ENCODE results near the gene CTBP2. TPM values are rescaled to one million over a fixed set of nuclear protein-coding genes. Genes with fewer than 3 reads are reported as not detected.
A peak's percentile ranks its signal among the peaks of the same experiment; 100 is the strongest.

The CTBP2 gene
- total and polyA plus RNA-seq, 8 donors: 21.4 to 60.8 (median 31.1) TPM

DNA sequence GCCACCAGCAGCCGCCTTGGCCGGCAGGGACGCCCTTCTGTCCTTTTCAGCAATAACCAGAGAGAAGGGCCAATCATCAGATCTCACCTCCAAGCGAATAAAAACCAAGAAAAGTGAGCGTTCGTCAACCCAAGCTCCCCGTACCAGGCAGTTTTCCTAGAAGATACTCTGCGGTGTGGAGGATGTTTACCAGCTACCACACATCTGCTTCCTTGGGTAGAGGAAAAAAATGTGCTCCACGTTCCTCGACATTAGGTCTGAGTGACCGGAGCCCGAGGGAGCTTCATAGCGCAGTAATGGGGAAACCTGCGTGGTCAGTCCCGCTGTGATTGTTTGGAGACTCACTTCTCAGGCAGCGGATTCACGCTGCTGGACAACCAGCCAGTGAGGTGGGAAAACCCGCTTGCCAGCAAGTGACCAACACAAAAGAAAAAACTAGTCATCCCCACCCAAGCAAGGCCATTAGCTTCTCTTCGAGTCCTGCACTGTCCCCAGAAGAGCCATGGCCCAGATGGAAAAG, 145.5 kb downstream of the CTBP2 start:
- no peaks in the 10 kb centered on the region for H3K27me3 ChIP-seq
- peaks cover 0 to 6% (median 0%) of the 10 kb centered on the region in 3 donors for H3K4me1 ChIP-seq
- H3K27ac ChIP-seq: no peak overlapping the region
- no peaks in the 10 kb centered on the region for H3K36me3 ChIP-seq
- intact Hi-C loops (cut with DNase I): no loop called here
- no peak overlapping the region for H3K4me3 ChIP-seq
- DNase-seq (peak in 1 of 6 donors; percentile 22), FAIRE-seq (no peak), ATAC-seq (no peak)
- H3K9me3 ChIP-seq: no peaks in the 10 kb centered on the region
- 90 to 91% methylated on average over 19 of the region's 19 CpGs for WGBS, 2 donors
- TF ChIP-seq, protein P1, sequence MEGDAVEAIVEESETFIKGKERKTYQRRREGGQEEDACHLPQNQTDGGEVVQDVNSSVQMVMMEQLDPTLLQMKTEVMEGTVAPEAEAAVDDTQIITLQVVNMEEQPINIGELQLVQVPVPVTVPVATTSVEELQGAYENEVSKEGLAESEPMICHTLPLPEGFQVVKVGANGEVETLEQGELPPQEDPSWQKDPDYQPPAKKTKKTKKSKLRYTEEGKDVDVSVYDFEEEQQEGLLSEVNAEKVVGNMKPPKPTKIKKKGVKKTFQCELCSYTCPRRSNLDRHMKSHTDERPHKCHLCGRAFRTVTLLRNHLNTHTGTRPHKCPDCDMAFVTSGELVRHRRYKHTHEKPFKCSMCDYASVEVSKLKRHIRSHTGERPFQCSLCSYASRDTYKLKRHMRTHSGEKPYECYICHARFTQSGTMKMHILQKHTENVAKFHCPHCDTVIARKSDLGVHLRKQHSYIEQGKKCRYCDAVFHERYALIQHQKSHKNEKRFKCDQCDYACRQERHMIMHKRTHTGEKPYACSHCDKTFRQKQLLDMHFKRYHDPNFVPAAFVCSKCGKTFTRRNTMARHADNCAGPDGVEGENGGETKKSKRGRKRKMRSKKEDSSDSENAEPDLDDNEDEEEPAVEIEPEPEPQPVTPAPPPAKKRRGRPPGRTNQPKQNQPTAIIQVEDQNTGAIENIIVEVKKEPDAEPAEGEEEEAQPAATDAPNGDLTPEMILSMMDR (IDR thresholded peaks at IDR 0.05): no peak

DNA sequence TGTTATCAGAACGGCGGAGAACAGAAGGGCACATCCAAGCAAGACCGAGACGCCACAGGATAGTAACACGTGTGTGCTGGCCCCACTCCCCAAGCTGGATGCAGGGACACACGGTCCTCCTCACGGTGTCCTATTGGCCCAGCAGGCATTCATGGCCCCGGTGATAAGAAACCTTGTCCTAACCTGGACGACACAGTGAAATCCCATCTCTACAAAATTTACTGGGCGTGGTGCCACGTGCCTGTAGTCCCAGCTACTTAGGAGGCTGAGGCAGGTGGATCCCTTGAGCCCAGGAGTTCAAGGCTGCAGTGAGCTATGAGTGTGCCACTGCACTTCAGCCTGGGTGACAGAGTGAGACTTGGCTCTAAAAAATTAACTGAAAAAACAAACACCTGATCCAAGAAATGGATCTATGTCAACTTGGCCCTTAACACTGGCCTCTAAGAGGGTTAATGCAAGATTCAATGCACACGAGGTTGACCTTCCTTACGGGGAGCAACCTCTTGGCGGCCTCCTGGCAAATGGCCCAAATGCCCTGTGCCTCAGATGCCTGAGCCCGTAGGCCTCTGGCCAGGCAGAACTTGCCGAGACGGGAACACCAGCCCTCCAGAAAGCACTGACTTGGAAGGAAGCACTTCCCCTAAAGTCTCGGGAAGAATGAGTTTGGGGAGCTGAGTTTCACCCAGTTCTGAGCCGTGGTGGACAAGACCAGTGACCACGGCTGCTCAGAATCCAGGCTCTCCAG, 146.1 kb downstream of the CTBP2 start:
- Histone ChIP-seq H3K27me3 (no peaks in the 10 kb centered on the region), H3K4me1 (peaks cover 0 to 6% (median 3%) of the 10 kb centered on the region in 3 donors), H3K4me3 (no peak overlapping the region), H3K36me3 (no peaks in the 10 kb centered on the region), H3K9me3 (no peaks in the 10 kb centered on the region), H3K27ac (no peak overlapping the region)
- ATAC-seq (peak in 2 of 4 donors; percentile 37 to 46), FAIRE-seq (no peak), DNase-seq (peak in 3 of 6 donors; percentile 51 to 76 (median 71))
- intact Hi-C loops (cut with DNase I): no loop called here
- 59 to 61% methylated on average over 20 of the region's 20 CpGs for WGBS, 2 donors
- TF ChIP-seq, protein P1 (IDR thresholded peaks at IDR 0.05): no peak

DNA sequence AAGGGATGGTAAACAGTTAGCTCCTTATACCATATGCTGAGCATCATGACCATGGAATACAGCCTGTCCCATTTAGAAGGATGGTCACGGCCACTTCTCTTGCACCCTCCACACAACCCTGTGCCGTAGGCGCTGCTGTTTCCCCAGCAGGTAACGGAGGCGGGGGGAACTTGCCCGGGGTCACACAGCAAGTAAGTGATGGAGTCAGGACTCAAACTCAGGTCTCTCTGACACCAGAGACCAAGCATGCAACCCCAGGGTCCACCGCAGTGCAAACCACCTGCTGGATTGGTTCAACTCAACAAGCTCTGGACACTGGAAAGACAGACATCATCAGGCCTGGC, 146.9 kb downstream of the CTBP2 start:
- Histone ChIP-seq H3K27me3 (no peaks in the 10 kb centered on the region), H3K4me1 (peaks cover 0 to 11% (median 6%) of the 10 kb centered on the region in 3 donors), H3K27ac (no peak overlapping the region), H3K4me3 (no peak overlapping the region), H3K9me3 (no peaks in the 10 kb centered on the region), H3K36me3 (no peaks in the 10 kb centered on the region)
- peak in 2 of 6 donors; percentile 8 to 29 for DNase-seq
- 94% methylated on average over 7 of the region's 7 CpGs for WGBS, 2 donors
- intact Hi-C loops (cut with DNase I): no loop called here
- ATAC-seq: no peak
- no peak for FAIRE-seq
- TF ChIP-seq, protein P1 (IDR thresholded peaks at IDR 0.05): no peak

DNA sequence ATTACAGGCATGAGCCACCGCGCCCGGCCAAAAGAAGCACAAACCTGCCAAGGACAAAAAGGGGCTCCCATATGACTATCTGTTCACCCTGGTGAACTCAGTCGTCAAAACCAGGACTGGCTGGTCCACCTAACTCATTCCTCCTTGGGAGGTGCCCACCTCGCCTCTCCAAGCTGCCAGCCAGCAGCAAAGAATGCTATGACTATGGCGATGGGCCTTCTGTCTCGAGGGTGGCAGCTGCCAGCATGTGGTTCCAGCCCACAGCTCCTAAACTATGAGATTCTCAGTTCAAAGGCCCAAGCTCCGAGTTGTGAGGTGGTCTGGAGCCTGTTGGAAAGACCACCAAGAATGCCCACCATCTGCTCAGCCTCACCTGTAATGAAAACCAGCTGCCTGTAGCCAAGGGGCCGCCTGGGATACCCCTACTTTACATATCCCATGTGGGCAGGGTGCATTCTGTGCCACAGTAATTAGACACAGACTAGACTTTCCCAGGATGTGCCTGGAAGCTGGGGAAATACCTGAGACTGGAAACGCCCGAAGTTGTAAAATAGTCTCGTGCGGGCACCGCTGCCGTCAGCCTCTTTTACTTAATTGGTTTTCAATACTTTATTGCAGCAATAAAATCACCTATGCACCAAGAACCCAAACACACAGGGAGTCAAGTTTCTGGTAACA, 147.4 kb downstream of the CTBP2 start:
- Histone ChIP-seq H3K27me3 (no peaks in the 10 kb centered on the region), H3K4me3 (no peak overlapping the region), H3K9me3 (no peaks in the 10 kb centered on the region), H3K36me3 (no peaks in the 10 kb centered on the region), H3K4me1 (peaks cover 0 to 14% (median 6%) of the 10 kb centered on the region in 3 donors), H3K27ac (no peak overlapping the region)
- no peak for ATAC-seq
- TF ChIP-seq, protein P1 (IDR thresholded peaks at IDR 0.05): no peak
- intact Hi-C loops (cut with DNase I): no loop called here
- FAIRE-seq: no peak
- DNase-seq: peak in 2 of 6 donors; percentile 4 to 14
- 84 to 86% methylated on average over 15 of the region's 15 CpGs for whole genome bisulfite sequencing, 2 donors
